ENCODE data around the gene CCDC186.

The CCDC186 gene

GRCh38 chr10:114118514-114118913, 55.5 kb downstream of the CCDC186 start:
- TF ChIP-seq, protein P1, sequence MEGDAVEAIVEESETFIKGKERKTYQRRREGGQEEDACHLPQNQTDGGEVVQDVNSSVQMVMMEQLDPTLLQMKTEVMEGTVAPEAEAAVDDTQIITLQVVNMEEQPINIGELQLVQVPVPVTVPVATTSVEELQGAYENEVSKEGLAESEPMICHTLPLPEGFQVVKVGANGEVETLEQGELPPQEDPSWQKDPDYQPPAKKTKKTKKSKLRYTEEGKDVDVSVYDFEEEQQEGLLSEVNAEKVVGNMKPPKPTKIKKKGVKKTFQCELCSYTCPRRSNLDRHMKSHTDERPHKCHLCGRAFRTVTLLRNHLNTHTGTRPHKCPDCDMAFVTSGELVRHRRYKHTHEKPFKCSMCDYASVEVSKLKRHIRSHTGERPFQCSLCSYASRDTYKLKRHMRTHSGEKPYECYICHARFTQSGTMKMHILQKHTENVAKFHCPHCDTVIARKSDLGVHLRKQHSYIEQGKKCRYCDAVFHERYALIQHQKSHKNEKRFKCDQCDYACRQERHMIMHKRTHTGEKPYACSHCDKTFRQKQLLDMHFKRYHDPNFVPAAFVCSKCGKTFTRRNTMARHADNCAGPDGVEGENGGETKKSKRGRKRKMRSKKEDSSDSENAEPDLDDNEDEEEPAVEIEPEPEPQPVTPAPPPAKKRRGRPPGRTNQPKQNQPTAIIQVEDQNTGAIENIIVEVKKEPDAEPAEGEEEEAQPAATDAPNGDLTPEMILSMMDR (IDR thresholded peaks at IDR 0.05; ENCODE audit: extremely low read depth, missing control alignments): no peak

GRCh38 chr10:114117728-114118127, 56.3 kb downstream of the CCDC186 start:
- no peak for DNase-seq (ENCODE audit: low spot score)
- TF ChIP-seq, protein P1 (IDR thresholded peaks at IDR 0.05; ENCODE audit: extremely low read depth, missing control alignments): no peak

More at GRCh38 chr10:114118514-114118913, 55.5 kb downstream of the CCDC186 start:
- no peak for DNase-seq (ENCODE audit: low spot score)

DNA sequence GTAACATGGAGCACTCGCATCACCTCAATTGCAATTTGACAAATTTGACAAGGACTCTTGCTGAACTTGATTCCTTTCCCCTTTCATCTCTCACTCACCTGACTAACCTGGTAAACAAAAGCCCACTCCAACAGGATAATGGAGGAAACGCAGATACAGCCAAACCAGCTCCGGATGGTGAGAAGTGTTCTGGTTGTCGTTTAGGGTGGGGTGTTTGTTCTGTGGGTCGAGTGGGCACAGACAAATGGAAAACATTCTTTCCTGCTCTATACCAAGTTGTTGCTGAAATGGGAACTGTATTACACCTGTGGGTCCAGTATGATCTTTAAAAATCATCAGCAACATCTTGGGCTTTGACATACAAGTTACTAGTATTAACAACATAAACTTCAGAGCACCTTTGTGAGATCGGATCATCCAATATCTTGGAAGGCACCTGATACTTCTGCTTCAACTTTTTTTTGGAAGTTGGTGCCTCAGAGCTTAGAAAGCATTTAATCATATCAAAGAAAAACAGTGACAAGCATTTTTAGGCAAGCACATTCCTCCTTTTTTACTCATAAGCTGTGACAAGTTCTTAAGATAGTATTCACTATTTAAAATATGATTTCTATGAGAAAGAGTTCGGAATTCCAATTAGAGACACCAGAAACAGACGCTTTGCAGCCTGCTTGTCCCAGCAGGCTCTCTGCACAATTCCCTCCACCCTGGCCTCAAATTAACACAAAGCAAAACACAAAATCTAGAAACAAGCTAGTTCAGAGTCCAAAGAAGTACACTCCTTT, 58.1 kb downstream of the CCDC186 start:
- TF ChIP-seq, protein P1 (IDR thresholded peaks at IDR 0.05; ENCODE audit: extremely low read depth, missing control alignments): no peak
- DNase-seq (ENCODE audit: low spot score): no peak

DNA sequence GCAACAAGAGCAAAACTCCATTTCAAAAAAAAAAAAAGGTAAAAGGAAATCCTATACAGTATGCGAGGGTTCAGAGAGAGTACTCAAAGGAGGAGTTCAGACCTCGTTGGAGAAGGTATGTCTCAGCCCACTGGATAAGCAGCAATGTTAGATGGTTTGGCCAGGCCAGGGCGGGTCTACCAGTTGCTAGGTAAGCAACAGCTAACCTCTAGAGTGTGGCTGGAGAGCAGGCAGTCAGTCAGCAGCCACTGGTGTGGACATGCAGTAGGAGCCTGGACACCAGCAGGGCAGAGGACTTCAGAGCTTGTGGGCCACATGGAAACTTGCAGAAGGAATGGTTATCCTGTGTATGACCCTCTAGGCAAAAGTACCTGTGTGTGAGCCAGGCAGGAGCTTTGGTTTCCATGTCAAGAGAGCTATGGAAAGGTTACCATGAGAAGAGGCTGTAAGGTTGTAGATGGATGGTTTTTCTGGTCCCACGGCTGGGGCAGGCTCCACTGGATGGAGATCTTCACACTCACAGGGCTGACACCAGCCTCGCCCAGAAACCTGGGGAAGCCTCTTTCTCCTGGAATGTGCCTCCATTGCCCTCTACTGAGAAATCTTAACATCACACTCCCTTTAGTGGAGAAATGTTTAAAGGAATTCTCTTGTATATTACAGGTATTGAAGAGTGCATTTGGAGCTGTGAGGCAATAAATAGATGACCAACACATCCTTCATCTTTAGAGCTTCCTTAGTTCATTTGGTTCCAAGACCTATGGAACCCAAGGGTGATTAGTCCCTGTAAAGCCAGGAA, 63.6 kb downstream of the CCDC186 start:
- TF ChIP-seq, protein P1 (IDR thresholded peaks at IDR 0.05; ENCODE audit: extremely low read depth, missing control alignments): no peak

DNA sequence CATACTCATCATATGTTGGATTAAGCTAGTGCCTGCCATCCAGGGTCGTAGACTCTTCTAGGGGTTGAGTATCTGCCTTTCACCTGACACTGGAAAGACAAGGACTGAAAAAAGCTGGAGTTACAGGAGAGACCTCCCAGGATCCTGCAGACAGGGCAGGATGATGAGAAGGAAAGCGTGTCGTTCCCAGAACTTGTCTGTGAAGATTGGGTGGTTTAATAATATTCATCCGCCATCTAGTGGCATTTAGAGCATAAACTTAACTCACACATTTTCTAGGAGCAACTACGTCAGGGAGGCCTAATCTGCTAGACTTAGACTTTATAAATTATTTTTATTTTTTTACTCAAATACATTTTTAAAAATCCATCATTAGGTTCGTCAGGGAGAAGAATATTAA, 70.7 kb downstream of the CCDC186 start:
- TF ChIP-seq, protein P1 (IDR thresholded peaks at IDR 0.05; ENCODE audit: extremely low read depth, missing control alignments): peak; percentile 1
- DNase-seq (ENCODE audit: low spot score): peak; percentile 58

More for the DNA sequence above, 63.6 kb downstream of the CCDC186 start:
- DNase-seq (ENCODE audit: low spot score): no peak

DNA sequence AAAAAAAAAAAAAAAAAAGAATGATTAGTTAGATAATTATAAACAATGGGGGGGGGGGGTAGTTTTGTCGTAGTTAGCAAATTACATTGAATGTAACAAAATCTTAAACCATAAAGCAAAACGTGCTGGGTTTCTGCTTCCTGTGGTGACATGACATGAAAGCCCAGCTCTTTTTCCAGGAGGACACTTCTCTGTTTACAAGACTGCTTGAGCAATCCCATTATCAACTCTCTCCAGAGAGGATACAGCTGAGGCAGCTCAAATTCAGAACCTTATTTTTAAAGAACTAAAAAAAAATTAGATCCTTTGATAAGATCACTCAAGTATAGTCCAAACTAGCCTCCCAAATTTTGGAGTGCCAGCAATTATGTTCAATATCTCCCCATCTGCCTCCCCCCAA, 71.7 kb downstream of the CCDC186 start:
- TF ChIP-seq, protein P1 (IDR thresholded peaks at IDR 0.05; ENCODE audit: extremely low read depth, missing control alignments): no peak
- DNase-seq (ENCODE audit: low spot score): no peak

Measured in GM20000 (cell line).